BJ (cell line): ENCODE measurements around the gene ENTREP3. TPM values are rescaled to one million over a fixed set of nuclear protein-coding genes. Genes with fewer than 3 reads are reported as not detected.
A peak's percentile ranks its signal among the peaks of the same experiment; 100 is the strongest.

Source experiments
- CTCF ChIA-PET: fragments of 350-600 bp; formaldehyde crosslinking; extraction: SDS; loops from one replicate; lab custom pipeline; 2021; ENCODE audit warnings: antibody characterized with exemption, inconsistent platforms; lab: Yijun Ruan, JAX
- POLR2A ChIA-PET: fragments of 300-600 bp; sonication (Branson Sonifier 250); formaldehyde crosslinking; extraction: SDS; loops from one replicate; lab custom pipeline; 2021; ENCODE audit warnings: antibody characterized with exemption; lab: Charles Lee
- DNase-seq: peaks from one replicate; pipeline ENCODE4 v3.0.0-alpha.2; 2011; ENCODE audit warnings: low read depth
- H3K27me3 ChIP-seq: 2 replicates; pipeline ENCODE4 v1.6.0; 2011; ENCODE audit warnings: low read length; ENCODE audit not compliant: control insufficient read depth, insufficient read depth
- H3K36me3 ChIP-seq: 2 replicates; pipeline ENCODE4 v1.5.1; 2011; ENCODE audit warnings: low read length; ENCODE audit not compliant: control insufficient read depth, insufficient read depth
- H3K4me3 ChIP-seq: 2 replicates; pipeline ENCODE4 v1.5.1; 2011; ENCODE audit warnings: low read depth, mild to moderate bottlenecking, control low read depth, low read length
- CTCF ChIP-seq: IDR thresholded peaks from 2 replicates; pipeline ENCODE4 v1.5.1; 2011; ENCODE audit warnings: low read depth, mild to moderate bottlenecking, control low read depth, inconsistent platforms, low read length, moderate library complexity; ENCODE audit not compliant: insufficient read depth
- polyA plus RNA-seq: library from polyadenylated mRNA; depleted of rRNA; stranded (reverse); fragments of >200 nt; gene quantifications from 2 replicates; pipeline ENCODE4 v1.2.3, GENCODE V29; 2011

ENTREP3 gene
- polyA plus RNA-seq, 1 experiment: 15.7 TPM

GRCh38 chr1:155278689-155279160 lies 23.4 kb upstream of the ENTREP3 start:
- ChIA-PET CTCF (interaction anchor here (1.0 to 2.6 kb wide), 7 partner anchors 19 to 369 kb away, joined by 3 to 12 read pairs (median 8); no protein-coding TSS in a partner anchor), POLR2A (no interaction called here)
- DNase-seq: no peak
- no peaks in the 10 kb centered on the region; the same call in 1 of the 2 replicates for H3K36me3 ChIP-seq
- H3K27me3 ChIP-seq: no peaks in the 10 kb centered on the region
- TF ChIP-seq CTCF: no peak
- no peak overlapping the region for H3K4me3 ChIP-seq

- Histone ChIP-seq H3K36me3 (no peaks in the 10 kb centered on the region; the same call in 1 of the 2 replicates), H3K4me3 (peak overlapping the region; percentile 86), H3K27me3 (no peaks in the 10 kb centered on the region)
- POLR2A ChIA-PET: no interaction called here
- TF ChIP-seq CTCF: peak; percentile 43
- no peak for DNase-seq
- CTCF ChIA-PET: interaction anchor here (0.7 to 2.6 kb wide), 8 partner anchors 20 to 370 kb away, joined by 3 to 12 read pairs (median 6); no protein-coding TSS in a partner anchor
These were observed 22.8 kb upstream of the ENTREP3 start for GRCh38 chr1:155277902-155278688.

GRCh38 chr1:155277070-155277901 lies 22.0 kb upstream of the ENTREP3 start, which contains the start of gene HCN3:
Gene HCN3, plus strand, starts transcription at chr1:155277463. Its CDS starts 128 bp downstream, at chr1:155277591.
- DNase-seq: peak; percentile 60
- Histone ChIP-seq H3K4me3 (peak within 1 kb of the TSS; percentile 86), H3K36me3 (no peaks in the 10 kb centered on the region), H3K27me3 (no peaks in the 10 kb centered on the region)
- POLR2A ChIA-PET: no interaction called here
- peak; percentile 42 for TF ChIP-seq CTCF
- CTCF ChIA-PET: interaction anchor here (0.7 to 2.6 kb wide), 11 partner anchors 15 to 63 kb away, joined by 3 to 12 read pairs (median 3); no protein-coding TSS in a partner anchor

GRCh38 chr1:155273343-155274245 lies 18.3 kb upstream of the ENTREP3 start, which contains the start of gene CLK2:
Gene CLK2, minus strand, starts transcription at chr1:155273504. Its CDS starts 2,527 bp downstream, at chr1:155270977.
- ChIA-PET CTCF (interaction anchor here (0.9 to 3.7 kb wide), 7 partner anchors 12 to 66 kb away, joined by 3 to 20 read pairs (median 4); partner anchors contain the start of gene SCAMP3), POLR2A (interaction anchor here (0.5 to 0.7 kb wide), 2 partner anchors 23 to 49 kb away, joined by 3 to 4 read pairs; no protein-coding TSS in a partner anchor)
- TF ChIP-seq CTCF: no peak

More at GRCh38 chr1:155273343-155274245, 18.3 kb upstream of the ENTREP3 start, which contains the start of gene CLK2:
- DNase-seq: peak; percentile 46
- Histone ChIP-seq H3K27me3 (no peaks in the 10 kb centered on the region), H3K36me3 (peaks cover 12% of the 10 kb centered on the region), H3K4me3 (peak within 1 kb of the TSS; percentile 88)
